ENCODE results near the gene SECISBP2L.

GRCh38 chr15:48986240-48986639 is 60.0 kb downstream of the SECISBP2L start:
- TF ChIP-seq NFRKB (IDR thresholded peaks at IDR 0.05) (no peak), SUZ12 (IDR thresholded peaks at IDR 0.05) (no peak), SP1 (IDR thresholded peaks at IDR 0.05) (no peak), ARNT (IDR thresholded peaks at IDR 0.05) (no peak), FOXM1 (IDR thresholded peaks at IDR 0.05; ENCODE audit: borderline replicate concordance) (no peak), BHLHE40 (IDR thresholded peaks at IDR 0.05; ENCODE audit: borderline replicate concordance) (no peak), ELF4 (IDR thresholded peaks at IDR 0.05) (no peak), TARDBP (IDR thresholded peaks at IDR 0.05) (no peak), FOXA1 (IDR thresholded peaks at IDR 0.05) (no peak), ZNF384 (IDR thresholded peaks at IDR 0.05) (no peak), L3MBTL2 (conservative IDR thresholded peaks at IDR 0.05) (no peak), FOXK2 (IDR thresholded peaks at IDR 0.05) (no peak)

Data from HEK293T (cell line).